WTC11 (cell line): Measurements from ENCODE around the gene ATXN3L. TPM values are rescaled to one million over a fixed set of nuclear protein-coding genes. Genes with fewer than 3 reads are reported as not detected.
"Not testable (repeated sequence)": the region's sequence is repeated elsewhere in the genome, so short reads cannot be mapped to it uniquely, and the experiment has no call there.

Source experiments
- ATAC-seq: fragments of 200-7000 bp; cut with Tn5 transposase; 2 replicates; pipeline ENCODE4 v1.10.0; 2021; ENCODE audit warnings: mild to moderate bottlenecking, moderate library complexity
- CTCF ChIA-PET: fragments of 300-600 bp; sonication (Branson Sonifier 250); formaldehyde crosslinking; loops from one replicate; lab custom pipeline; 2021; ENCODE audit warnings: antibody characterized with exemption; lab: Charles Lee
- POLR2A ChIA-PET: fragments of 350-600 bp; sonication (Branson Sonifier 250); formaldehyde crosslinking; loops from one replicate; lab custom pipeline; 2021; ENCODE audit warnings: antibody characterized with exemption; lab: Charles Lee
- DNase-seq: peaks from one replicate; pipeline ENCODE4 v3.0.0; 2021; ENCODE audit warnings: low spot score
- H3K27ac Mint-ChIP-seq: 2 replicates; pipeline ENCODE4 v1.8.0; 2021; ENCODE audit warnings: mixed read lengths
- H3K27me3 Mint-ChIP-seq: 2 replicates; pipeline ENCODE4 v1.8.0; 2021; ENCODE audit warnings: low read depth, mild to moderate bottlenecking, moderate library complexity, mixed read lengths
- H3K36me3 Mint-ChIP-seq: 2 replicates; pipeline ENCODE4 v1.8.0; 2021; ENCODE audit warnings: mixed read lengths
- H3K4me1 Mint-ChIP-seq: 2 replicates; pipeline ENCODE4 v1.8.0; 2022; ENCODE audit warnings: mixed read lengths
- H3K4me3 Mint-ChIP-seq: 2 replicates; pipeline ENCODE4 v1.8.0; 2021; ENCODE audit warnings: mild to moderate bottlenecking, moderate library complexity, mixed read lengths
- H3K9me3 Mint-ChIP-seq: 2 replicates; pipeline ENCODE4 v1.8.0; 2021; ENCODE audit warnings: mixed read lengths
- EMX1 ChIP-seq: fragments of 250-450 bp; sonication (Bioruptor Pico); IDR thresholded peaks from 2 replicates; pipeline ENCODE4 v1.8.0; 2021; ENCODE audit warnings: mild to moderate bottlenecking
- ETV6 ChIP-seq: sonication (generic); formaldehyde crosslinking; IDR thresholded peaks from 2 replicates; pipeline ENCODE4 v1.8.1; 2022; ENCODE audit warnings: mild to moderate bottlenecking, missing genetic modification reagents
- FOXK1 ChIP-seq: sonication (generic); formaldehyde crosslinking; IDR thresholded peaks from 2 replicates; pipeline ENCODE4 v1.8.0; 2022; ENCODE audit warnings: mild to moderate bottlenecking, moderate library complexity, missing genetic modification reagents
- FOXP1 ChIP-seq: sonication (generic); formaldehyde crosslinking; IDR thresholded peaks from 2 replicates; pipeline ENCODE4 v1.8.0; 2022; ENCODE audit warnings: missing genetic modification reagents, mild to moderate bottlenecking, moderate library complexity, borderline replicate concordance
- HMGA2 ChIP-seq: fragments of 250-450 bp; sonication (Bioruptor Pico); IDR thresholded peaks from 2 replicates; pipeline ENCODE4 v1.4.0; 2021; ENCODE audit warnings: mild to moderate bottlenecking, moderate library complexity
- IRF1 ChIP-seq: sonication (generic); formaldehyde crosslinking; IDR thresholded peaks from 2 replicates; pipeline ENCODE4 v1.8.0; 2023; ENCODE audit warnings: missing genetic modification reagents
- MYBL2 ChIP-seq: sonication (generic); formaldehyde crosslinking; IDR thresholded peaks from 2 replicates; pipeline ENCODE4 v1.8.1; 2023; ENCODE audit warnings: mild to moderate bottlenecking, moderate library complexity, missing genetic modification reagents
- NR2C2 ChIP-seq: sonication (generic); formaldehyde crosslinking; IDR thresholded peaks from 2 replicates; pipeline ENCODE4 v1.8.0; 2022; ENCODE audit warnings: mild to moderate bottlenecking, missing genetic modification reagents
- NR3C1 ChIP-seq: sonication (generic); formaldehyde crosslinking; conservative IDR thresholded peaks from 2 replicates; pipeline ENCODE4 v1.8.1; 2023; ENCODE audit warnings: low read depth, mild to moderate bottlenecking, missing genetic modification reagents
- PRDM15 ChIP-seq: sonication (generic); formaldehyde crosslinking; IDR thresholded peaks from 2 replicates; pipeline ENCODE4 v1.8.0; 2022; ENCODE audit warnings: missing genetic modification reagents
- TEAD4 ChIP-seq: sonication (generic); formaldehyde crosslinking; IDR thresholded peaks from 2 replicates; pipeline ENCODE4 v1.8.0; 2022; ENCODE audit warnings: mild to moderate bottlenecking, missing genetic modification reagents
- ZNF121 ChIP-seq: sonication (generic); formaldehyde crosslinking; IDR thresholded peaks from 2 replicates; pipeline ENCODE4 v1.8.0; 2023; ENCODE audit warnings: missing genetic modification reagents
- ZNF263 ChIP-seq: sonication (generic); formaldehyde crosslinking; IDR thresholded peaks from 2 replicates; pipeline ENCODE4 v1.8.1; 2022; ENCODE audit warnings: low read depth, mild to moderate bottlenecking, moderate library complexity, missing genetic modification reagents
- ZNF396 ChIP-seq: fragments of 250-450 bp; sonication (Bioruptor Pico); IDR thresholded peaks from 2 replicates; pipeline ENCODE4 v1.8.0; 2021; ENCODE audit warnings: mild to moderate bottlenecking, moderate library complexity, borderline replicate concordance
- ZNF423 ChIP-seq: fragments of 250-450 bp; sonication (Bioruptor Pico); IDR thresholded peaks from 2 replicates; pipeline ENCODE4 v2.1.2; 2022; ENCODE audit warnings: mild to moderate bottlenecking, moderate library complexity
- ZNF425 ChIP-seq: fragments of 250-450 bp; sonication (Bioruptor Pico); conservative IDR thresholded peaks from 2 replicates; pipeline ENCODE4 v1.9.0; 2021; ENCODE audit warnings: mild to moderate bottlenecking
- total RNA-seq: library from RNA; stranded (reverse); gene quantifications from 3 replicates; pipeline ENCODE4 v1.2.3, GENCODE V29; 2021
- TF ChIP-seq, protein P1 (sequence below): sonication (generic); formaldehyde crosslinking; IDR thresholded peaks from 2 replicates; pipeline ENCODE4 v1.8.0; 2022; ENCODE audit warnings: mild to moderate bottlenecking, missing genetic modification reagents

The ATXN3L gene
- total RNA-seq, 1 experiment from 2014 or later, result not detected

- no peak for ATAC-seq
- DNase-seq, result no peak
- Mint-ChIP-seq H3K27me3 (no peaks in the 10 kb centered on the region; the same call in 1 of the 2 replicates), H3K36me3 (no peaks in the 10 kb centered on the region), H3K27ac (no peak overlapping the region), H3K4me3 (no peak overlapping the region), H3K9me3 (no peaks in the 10 kb centered on the region), H3K4me1 (peaks cover 22% of the 10 kb centered on the region)
- ChIA-PET POLR2A (no interaction called here), CTCF (interaction anchor here (0.8 kb wide), 1 partner anchor 34 kb away, joined by 3 read pairs; no protein-coding TSS in a partner anchor)
- TF ChIP-seq EMX1 (CRISPR knock-in tag) (no peak), NR2C2 (no peak), PRDM15 (CRISPR knock-in tag) (no peak), ZNF263 (no peak), ZNF425 (CRISPR knock-in tag) (no peak), ZNF396 (CRISPR knock-in tag) (no peak), ETV6 (CRISPR knock-in tag) (no peak), FOXP1 (no peak), HMGA2 (CRISPR knock-in tag) (no peak), TEAD4 (CRISPR knock-in tag) (no peak), IRF1 (no peak), NR3C1 (CRISPR knock-in tag) (no peak), FOXK1 (no peak), MYBL2 (no peak)
- TF ChIP-seq, protein P1, sequence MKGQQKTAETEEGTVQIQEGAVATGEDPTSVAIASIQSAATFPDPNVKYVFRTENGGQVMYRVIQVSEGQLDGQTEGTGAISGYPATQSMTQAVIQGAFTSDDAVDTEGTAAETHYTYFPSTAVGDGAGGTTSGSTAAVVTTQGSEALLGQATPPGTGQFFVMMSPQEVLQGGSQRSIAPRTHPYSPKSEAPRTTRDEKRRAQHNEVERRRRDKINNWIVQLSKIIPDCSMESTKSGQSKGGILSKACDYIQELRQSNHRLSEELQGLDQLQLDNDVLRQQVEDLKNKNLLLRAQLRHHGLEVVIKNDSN (CRISPR knock-in tag), result no peak
These were observed 14.7 kb downstream of the ATXN3L start for GRCh38 chrX:13305108-13305507.

DNA sequence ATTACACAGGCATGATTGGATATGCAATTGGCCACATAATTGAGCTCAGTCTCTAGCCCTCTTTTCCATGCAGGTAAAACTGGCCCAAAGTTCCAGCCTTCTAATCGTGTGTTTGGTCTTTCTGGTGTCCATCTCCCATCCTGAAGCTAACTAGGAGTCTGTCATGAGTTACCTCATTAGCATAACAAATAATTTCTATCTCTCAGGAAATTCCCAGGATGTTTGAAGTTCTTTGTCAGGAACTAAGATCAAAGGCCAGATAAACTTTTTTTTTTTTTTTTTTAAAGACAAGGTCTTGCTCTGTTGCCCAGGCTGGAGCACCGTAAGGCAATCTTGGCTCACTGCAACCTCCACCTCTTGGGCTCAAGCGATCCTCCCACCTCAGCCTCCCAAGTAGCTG, 15.8 kb downstream of the ATXN3L start:
- no peaks in the 10 kb centered on the region for H3K36me3 Mint-ChIP-seq
- ChIA-PET POLR2A (interaction anchor here (0.7 kb wide), 1 partner anchor 325 kb away, joined by 3 read pairs; no protein-coding TSS in a partner anchor), CTCF (no interaction called here)
- TF ChIP-seq ZNF423 (CRISPR knock-in tag) (no peak), ZNF121 (peak; percentile 58; the same call in 1 of the 2 replicates)
- no peaks in the 10 kb centered on the region for H3K9me3 Mint-ChIP-seq
- DNase-seq (no peak), ATAC-seq (no peak)
- H3K27ac Mint-ChIP-seq, result no peak overlapping the region
- no peaks in the 10 kb centered on the region; the same call in 1 of the 2 replicates for H3K27me3 Mint-ChIP-seq
- no peak overlapping the region for H3K4me3 Mint-ChIP-seq
- H3K4me1 Mint-ChIP-seq, result peaks cover 22% of the 10 kb centered on the region

DNA sequence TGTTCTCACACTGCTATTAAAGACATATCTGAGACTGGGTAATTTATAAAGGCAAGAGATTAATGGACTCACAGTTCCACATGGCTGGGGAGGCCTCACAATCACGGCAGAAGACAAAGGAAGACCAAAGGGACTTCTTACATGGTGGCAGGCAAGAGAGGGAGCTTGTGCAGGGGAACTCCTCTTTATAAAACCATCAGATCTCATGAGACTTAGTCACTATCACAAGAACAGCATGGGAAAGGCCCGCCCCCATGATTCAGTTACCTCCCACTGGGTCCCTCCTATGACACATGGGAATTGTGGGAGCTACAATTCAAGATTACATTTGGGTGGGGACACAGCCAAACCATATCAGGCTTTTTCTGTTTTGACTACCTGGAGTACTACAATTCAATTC, 16.6 kb downstream of the ATXN3L start:
- POLR2A ChIA-PET, ATAC-seq, DNase-seq, CTCF ChIA-PET, H3K4me3 Mint-ChIP-seq, H3K27ac Mint-ChIP-seq, H3K36me3 Mint-ChIP-seq, H3K27me3 Mint-ChIP-seq, H3K9me3 Mint-ChIP-seq: not testable (repeated sequence)
- peaks cover 22% of the 10 kb centered on the region for H3K4me1 Mint-ChIP-seq
